Measurements from ENCODE around the gene PRKAG1.

Gene PRKAG1

GRCh38 chr12:49019443-49020324 lies 1.1 kb upstream of the PRKAG1 start:
- peak overlapping the region; percentile 90 for H3K27ac ChIP-seq
- no peak for TF ChIP-seq ZFX (IDR thresholded peaks at IDR 0.05; ENCODE audit: borderline replicate concordance)
- peak; percentile 61 for TF ChIP-seq CTCF (IDR thresholded peaks at IDR 0.05)

GRCh38 chr12:49019120-49019430 lies 499 bp upstream of the PRKAG1 start:
- TF ChIP-seq ZFX (IDR thresholded peaks at IDR 0.05; ENCODE audit: borderline replicate concordance) (no peak), CTCF (IDR thresholded peaks at IDR 0.05) (no peak)
- H3K27ac ChIP-seq, result peak overlapping the region; percentile 90

- TF ChIP-seq CTCF (IDR thresholded peaks at IDR 0.05) (no peak), ZFX (IDR thresholded peaks at IDR 0.05; ENCODE audit: borderline replicate concordance) (no peak)
- peak overlapping the region; percentile 90 for H3K27ac ChIP-seq
Observed at GRCh38 chr12:49017891-49018260, 700 bp downstream of the PRKAG1 start.

- no peak overlapping the region for H3K27ac ChIP-seq
- TF ChIP-seq CTCF (IDR thresholded peaks at IDR 0.05), result no peak
- TF ChIP-seq ZFX (IDR thresholded peaks at IDR 0.05; ENCODE audit: borderline replicate concordance), result no peak
Observed at GRCh38 chr12:49015196-49015595, 3.4 kb downstream of the PRKAG1 start.

- TF ChIP-seq CTCF (IDR thresholded peaks at IDR 0.05), result peak; percentile 33
- no peak for TF ChIP-seq ZFX (IDR thresholded peaks at IDR 0.05; ENCODE audit: borderline replicate concordance)
- H3K27ac ChIP-seq, result no peak overlapping the region
Observed at GRCh38 chr12:49014547-49014946, 4.0 kb downstream of the PRKAG1 start.

- TF ChIP-seq CTCF (IDR thresholded peaks at IDR 0.05), result no peak
- no peak for TF ChIP-seq ZFX (IDR thresholded peaks at IDR 0.05; ENCODE audit: borderline replicate concordance)
Observed at GRCh38 chr12:49013428-49013827, 5.1 kb downstream of the PRKAG1 start.

GRCh38 chr12:49012739-49013138 lies 5.8 kb downstream of the PRKAG1 start:
- no peak for TF ChIP-seq CTCF (IDR thresholded peaks at IDR 0.05)
- TF ChIP-seq ZFX (IDR thresholded peaks at IDR 0.05; ENCODE audit: borderline replicate concordance), result no peak

More at GRCh38 chr12:49013428-49013827, 5.1 kb downstream of the PRKAG1 start:
- no peak overlapping the region for H3K27ac ChIP-seq

More at GRCh38 chr12:49012739-49013138, 5.8 kb downstream of the PRKAG1 start:
- H3K27ac ChIP-seq, result no peak overlapping the region
